ENCODE data around the gene TET1. TPM values are rescaled to one million over a fixed set of nuclear protein-coding genes. Genes with fewer than 3 reads are reported as not detected.
"Not testable (repeated sequence)": the region's sequence is repeated elsewhere in the genome, so short reads cannot be mapped to it uniquely, and the experiment has no call there.

The TET1 gene
- total RNA-seq, 2 experiments from 2014 or later: 1.5 TPM

DNA sequence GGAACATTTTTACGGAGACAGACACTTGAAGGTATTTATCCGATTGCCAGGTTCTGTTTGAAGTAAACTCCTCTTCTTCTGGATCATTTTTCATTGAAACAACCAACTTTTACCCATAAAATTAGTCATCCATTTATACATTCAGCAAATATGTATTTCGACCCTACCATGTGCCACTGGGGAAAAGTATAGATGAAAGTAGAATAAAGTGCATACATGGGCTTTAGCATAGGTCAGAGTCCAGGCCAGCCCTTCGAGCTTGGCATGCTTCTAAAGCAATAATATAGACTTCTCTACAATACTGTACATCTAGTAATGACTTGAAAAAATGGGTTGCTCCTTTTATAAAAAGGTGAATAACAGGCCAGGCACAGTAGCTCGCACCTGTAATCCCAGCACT, 42.9 kb upstream of the TET1 start:
- no peaks in the 10 kb centered on the region for H3K9me3 ChIP-seq (ENCODE audit: control insufficient read depth in 1 of 2, insufficient read depth in 1 of 2, low read length in 2 of 2)
- Mint-ChIP-seq H3K27ac (no peak overlapping the region), H3K36me3 (ENCODE audit: low read depth) (peaks cover 35% of the 10 kb centered on the region), H3K4me1 (ENCODE audit: low read depth) (peaks cover 3% of the 10 kb centered on the region), H3K27me3 (no peaks in the 10 kb centered on the region), H3K4me3 (no peak overlapping the region), H3K9me3 (no peaks in the 10 kb centered on the region)
- H3K36me3 ChIP-seq (ENCODE audit: insufficient read depth, low read length): peaks cover 12% of the 10 kb centered on the region
- ChIA-PET POLR2A (no interaction called here), CTCF (no interaction called here)
- TF ChIP-seq, protein P1, sequence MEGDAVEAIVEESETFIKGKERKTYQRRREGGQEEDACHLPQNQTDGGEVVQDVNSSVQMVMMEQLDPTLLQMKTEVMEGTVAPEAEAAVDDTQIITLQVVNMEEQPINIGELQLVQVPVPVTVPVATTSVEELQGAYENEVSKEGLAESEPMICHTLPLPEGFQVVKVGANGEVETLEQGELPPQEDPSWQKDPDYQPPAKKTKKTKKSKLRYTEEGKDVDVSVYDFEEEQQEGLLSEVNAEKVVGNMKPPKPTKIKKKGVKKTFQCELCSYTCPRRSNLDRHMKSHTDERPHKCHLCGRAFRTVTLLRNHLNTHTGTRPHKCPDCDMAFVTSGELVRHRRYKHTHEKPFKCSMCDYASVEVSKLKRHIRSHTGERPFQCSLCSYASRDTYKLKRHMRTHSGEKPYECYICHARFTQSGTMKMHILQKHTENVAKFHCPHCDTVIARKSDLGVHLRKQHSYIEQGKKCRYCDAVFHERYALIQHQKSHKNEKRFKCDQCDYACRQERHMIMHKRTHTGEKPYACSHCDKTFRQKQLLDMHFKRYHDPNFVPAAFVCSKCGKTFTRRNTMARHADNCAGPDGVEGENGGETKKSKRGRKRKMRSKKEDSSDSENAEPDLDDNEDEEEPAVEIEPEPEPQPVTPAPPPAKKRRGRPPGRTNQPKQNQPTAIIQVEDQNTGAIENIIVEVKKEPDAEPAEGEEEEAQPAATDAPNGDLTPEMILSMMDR (IDR thresholded peaks at IDR 0.05): no peak
- ATAC-seq (ENCODE audit: poor library complexity) (no peak), DNase-seq (no peak)
- H3K4me3 ChIP-seq (ENCODE audit: low read length): no peak overlapping the region
- intact Hi-C loops (cut with DNase I, micrococcal nuclease): no loop called here
- H3K4me1 ChIP-seq (ENCODE audit: insufficient read depth, low read length): no peaks in the 10 kb centered on the region
- no peak overlapping the region for H3K27ac ChIP-seq (ENCODE audit: low read depth in 1 of 2, low read length in 2 of 2)
- no peaks in the 10 kb centered on the region for H3K27me3 ChIP-seq (ENCODE audit: control insufficient read depth in 1 of 2, insufficient read depth in 2 of 2, low read length in 2 of 2)

DNA sequence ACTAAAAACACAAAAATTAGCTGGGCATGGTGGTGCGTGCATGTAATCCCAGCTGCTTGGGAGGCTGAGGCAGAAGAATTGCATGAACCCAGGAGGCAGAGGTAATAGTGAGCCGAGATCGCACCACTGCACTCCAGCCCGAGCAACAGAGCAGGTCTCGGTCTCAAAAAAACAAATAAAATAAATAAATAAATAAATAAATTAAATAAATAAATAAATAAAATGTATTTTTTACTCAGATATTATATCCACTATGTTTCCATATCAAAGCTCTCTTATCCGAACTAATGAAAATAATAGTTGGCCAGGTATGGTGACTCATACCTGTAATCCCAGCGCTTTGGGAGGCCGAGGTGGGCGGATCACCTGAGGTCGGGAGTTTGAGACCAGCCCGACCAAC, 41.5 kb upstream of the TET1 start:
- H3K36me3 ChIP-seq (ENCODE audit: insufficient read depth, low read length): peaks cover 12% of the 10 kb centered on the region
- H3K4me1 Mint-ChIP-seq (ENCODE audit: low read depth); POLR2A ChIA-PET; H3K4me3 Mint-ChIP-seq; ATAC-seq (ENCODE audit: poor library complexity); H3K27ac ChIP-seq (ENCODE audit: low read depth in 1 of 2, low read length in 2 of 2); H3K27me3 ChIP-seq (ENCODE audit: control insufficient read depth in 1 of 2, insufficient read depth in 2 of 2, low read length in 2 of 2); H3K4me3 ChIP-seq (ENCODE audit: low read length); DNase-seq; intact Hi-C loops (cut with DNase I, micrococcal nuclease); H3K27me3 Mint-ChIP-seq; H3K27ac Mint-ChIP-seq; CTCF ChIA-PET; H3K4me1 ChIP-seq (ENCODE audit: insufficient read depth, low read length); H3K9me3 ChIP-seq (ENCODE audit: control insufficient read depth in 1 of 2, insufficient read depth in 1 of 2, low read length in 2 of 2); H3K9me3 Mint-ChIP-seq: not testable (repeated sequence)
- H3K36me3 Mint-ChIP-seq (ENCODE audit: low read depth): peaks cover 41% of the 10 kb centered on the region

DNA sequence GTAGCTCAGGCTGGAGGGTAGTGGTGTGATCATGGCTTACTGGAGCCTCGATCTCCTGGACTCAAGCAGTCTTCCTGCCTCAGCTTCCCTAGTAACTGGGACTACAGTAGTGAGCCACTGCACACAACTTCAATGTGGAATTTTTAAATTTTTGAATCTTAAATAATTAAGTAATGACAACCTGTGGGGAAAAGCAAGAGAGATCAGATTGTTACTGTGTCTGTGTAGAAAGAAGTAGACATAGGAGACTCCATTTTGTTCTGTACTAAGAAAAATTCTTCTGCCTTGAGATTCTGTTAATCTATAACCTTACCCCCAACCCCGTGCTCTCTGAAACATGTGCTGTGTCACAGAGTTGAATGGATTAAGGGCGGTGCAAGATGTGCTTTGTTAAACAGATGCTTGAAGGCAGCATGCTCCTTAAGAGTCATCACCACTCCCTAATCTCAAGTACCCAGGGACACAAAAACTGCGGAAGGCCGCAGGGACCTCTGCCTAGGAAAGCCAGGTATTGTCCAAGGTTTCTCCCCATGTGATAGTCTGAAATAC, 34.6 kb upstream of the TET1 start:
- Mint-ChIP-seq H3K4me3 (peak overlapping the region; percentile 34), H3K36me3 (ENCODE audit: low read depth) (peaks cover 19% of the 10 kb centered on the region), H3K4me1 (ENCODE audit: low read depth) (peaks cover 13% of the 10 kb centered on the region)
- intact Hi-C loops (cut with DNase I, micrococcal nuclease): loop anchor here (2.0 to 10.0 kb wide), 6 partner anchors 118 to 657 kb away; partner anchors contain the start of genes CCAR1 (in 1 of the 2), DDX50 (in 1 of the 2), HNRNPH3 (in 1 of the 2) and KIFBP (in 1 of the 2)
- peaks cover 16% of the 10 kb centered on the region for H3K4me1 ChIP-seq (ENCODE audit: insufficient read depth, low read length)
- H3K4me3 ChIP-seq (ENCODE audit: low read length); H3K27me3 Mint-ChIP-seq; POLR2A ChIA-PET; CTCF ChIA-PET; H3K27ac ChIP-seq (ENCODE audit: low read depth in 1 of 2, low read length in 2 of 2); ATAC-seq (ENCODE audit: poor library complexity); H3K9me3 Mint-ChIP-seq; H3K36me3 ChIP-seq (ENCODE audit: insufficient read depth, low read length); H3K9me3 ChIP-seq (ENCODE audit: control insufficient read depth in 1 of 2, insufficient read depth in 1 of 2, low read length in 2 of 2); H3K27ac Mint-ChIP-seq; DNase-seq; H3K27me3 ChIP-seq (ENCODE audit: control insufficient read depth in 1 of 2, insufficient read depth in 2 of 2, low read length in 2 of 2): not testable (repeated sequence)

DNA sequence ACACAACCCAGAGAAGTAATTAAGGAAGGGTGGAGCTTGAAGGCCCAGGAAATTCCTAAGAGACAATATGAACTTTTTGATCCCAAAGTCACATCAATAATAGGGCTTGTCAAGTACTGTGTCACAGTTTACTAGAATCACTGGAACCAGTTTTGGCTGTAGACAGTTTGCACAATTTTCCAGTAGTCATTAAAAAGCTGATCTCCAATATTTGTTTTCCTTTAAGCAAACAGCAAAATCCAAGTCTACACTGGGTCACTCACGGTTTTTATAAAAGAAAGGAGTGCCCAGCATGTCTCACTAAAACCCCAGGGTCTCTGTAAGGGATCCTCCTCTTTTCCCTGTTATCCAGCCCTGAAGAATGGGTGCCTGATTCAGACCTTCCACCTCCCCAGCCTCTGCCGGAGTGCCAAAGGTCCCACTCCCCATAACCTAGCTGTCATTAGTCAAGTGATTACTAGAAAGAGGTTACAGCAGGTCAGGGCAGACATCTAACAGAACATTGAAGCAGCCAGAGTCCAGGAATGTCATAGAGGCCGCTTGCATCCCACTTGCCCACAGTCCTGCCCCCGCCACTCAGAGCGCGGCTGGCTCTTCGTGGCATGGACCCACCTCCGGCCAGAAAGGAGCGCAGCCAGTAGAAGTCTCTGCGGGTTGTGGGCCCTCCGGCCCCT, 33.4 kb upstream of the TET1 start:
- peak overlapping the region; percentile 96 for H3K27ac Mint-ChIP-seq
- Histone ChIP-seq H3K27ac (ENCODE audit: low read depth in 1 of 2, low read length in 2 of 2) (peak overlapping the region; percentile 82 to 90), H3K4me3 (ENCODE audit: low read length) (peak overlapping the region; percentile 68), H3K36me3 (ENCODE audit: insufficient read depth, low read length) (no peaks in the 10 kb centered on the region), H3K4me1 (ENCODE audit: insufficient read depth, low read length) (peaks cover 16% of the 10 kb centered on the region), H3K27me3 (ENCODE audit: control insufficient read depth in 1 of 2, insufficient read depth in 2 of 2, low read length in 2 of 2) (no peaks in the 10 kb centered on the region), H3K9me3 (ENCODE audit: control insufficient read depth in 1 of 2, insufficient read depth in 1 of 2, low read length in 2 of 2) (no peaks in the 10 kb centered on the region)
- no peaks in the 10 kb centered on the region for H3K27me3 Mint-ChIP-seq
- ChIA-PET POLR2A (no interaction called here), CTCF (no interaction called here)
- peaks cover 13% of the 10 kb centered on the region for H3K36me3 Mint-ChIP-seq (ENCODE audit: low read depth)
- TF ChIP-seq, protein P1 (IDR thresholded peaks at IDR 0.05): no peak
- peaks cover 13% of the 10 kb centered on the region for H3K4me1 Mint-ChIP-seq (ENCODE audit: low read depth)
- intact Hi-C loops (cut with DNase I, micrococcal nuclease): loop anchor here (2.0 to 10.0 kb wide), 6 partner anchors 119 to 656 kb away; partner anchors contain the start of genes CCAR1 (in 1 of the 2), DDX50 (in 1 of the 2), HNRNPH3 (in 1 of the 2) and KIFBP (in 1 of the 2)
- no peaks in the 10 kb centered on the region for H3K9me3 Mint-ChIP-seq
- peak; percentile 10 for ATAC-seq (ENCODE audit: poor library complexity)
- DNase-seq: no peak
- peak overlapping the region; percentile 88 for H3K4me3 Mint-ChIP-seq
